HCT116 (cell line): Measurements from ENCODE around the gene ARHGDIG.

Source experiments
- CEBPB ChIP-seq: IDR thresholded peaks from 2 replicates; pipeline ENCODE4 v1.6.1; 2012; ENCODE audit warnings: low read depth
- EGR1 ChIP-seq: IDR thresholded peaks from 2 replicates; pipeline ENCODE4 v1.6.1; 2012; ENCODE audit warnings: low read depth
- EZH2 ChIP-seq: fragments of 200-600 bp; sonication (generic); IDR thresholded peaks from 2 replicates; pipeline ENCODE4 v1.6.1; 2017; ENCODE audit warnings: antibody characterized with exemption, mixed run types
- EZH2phosphoT487 ChIP-seq: fragments of 200-600 bp; IDR thresholded peaks from 2 replicates; pipeline ENCODE4 v1.6.1; 2018; ENCODE audit warnings: antibody characterized with exemption, borderline replicate concordance
- JUND ChIP-seq: IDR thresholded peaks from 2 replicates; pipeline ENCODE4 v1.6.1; 2012
- POLR2A ChIP-seq: IDR thresholded peaks from 2 replicates; pipeline ENCODE4 v1.7.0; 2011; ENCODE audit warnings: borderline replicate concordance; ENCODE audit not compliant: insufficient read depth, insufficient read length; ENCODE audit errors: extremely low read depth
- POLR2AphosphoS5 ChIP-seq: IDR thresholded peaks from 2 replicates; pipeline ENCODE4 v1.6.1; 2011; ENCODE audit warnings: mild to moderate bottlenecking, low read depth, low read length, moderate library complexity
- RAD21 ChIP-seq: IDR thresholded peaks from 2 replicates; pipeline ENCODE4 v1.6.1; 2012; ENCODE audit warnings: low read depth, mild to moderate bottlenecking
- SP1 ChIP-seq: IDR thresholded peaks from 2 replicates; pipeline ENCODE4 v1.6.1; 2012; ENCODE audit warnings: low read depth
- YY1 ChIP-seq: IDR thresholded peaks from 2 replicates; pipeline ENCODE4 v1.6.1; 2011; ENCODE audit warnings: low read length, low read depth, moderate library complexity, mild to moderate bottlenecking; ENCODE audit not compliant: insufficient replicate concordance; ENCODE audit errors: extremely low read depth
- TF ChIP-seq, protein P1 (sequence below), 3 experiments: fragments of 200-600 bp in 1 of 3; sonication (generic) in 1 of 3; IDR thresholded peaks in 2 of 3; conservative IDR thresholded peaks in 1 of 3; 2 replicates each; pipeline ENCODE4 v1.5.1; 2012 to 2017; ENCODE audit warnings: low read depth in 2 of 3, low read length in 2 of 3, antibody characterized with exemption in 1 of 3, borderline replicate concordance in 1 of 3, control low read depth in 1 of 3, mild to moderate bottlenecking in 1 of 3, mixed read lengths in 1 of 3, mixed run types in 1 of 3, moderate library complexity in 1 of 3; ENCODE audit not compliant: insufficient read depth in 1 of 3
- TF ChIP-seq, protein P2 (sequence below): IDR thresholded peaks from 2 replicates; pipeline ENCODE4 v1.6.1; 2012; ENCODE audit warnings: low read depth

DNA sequence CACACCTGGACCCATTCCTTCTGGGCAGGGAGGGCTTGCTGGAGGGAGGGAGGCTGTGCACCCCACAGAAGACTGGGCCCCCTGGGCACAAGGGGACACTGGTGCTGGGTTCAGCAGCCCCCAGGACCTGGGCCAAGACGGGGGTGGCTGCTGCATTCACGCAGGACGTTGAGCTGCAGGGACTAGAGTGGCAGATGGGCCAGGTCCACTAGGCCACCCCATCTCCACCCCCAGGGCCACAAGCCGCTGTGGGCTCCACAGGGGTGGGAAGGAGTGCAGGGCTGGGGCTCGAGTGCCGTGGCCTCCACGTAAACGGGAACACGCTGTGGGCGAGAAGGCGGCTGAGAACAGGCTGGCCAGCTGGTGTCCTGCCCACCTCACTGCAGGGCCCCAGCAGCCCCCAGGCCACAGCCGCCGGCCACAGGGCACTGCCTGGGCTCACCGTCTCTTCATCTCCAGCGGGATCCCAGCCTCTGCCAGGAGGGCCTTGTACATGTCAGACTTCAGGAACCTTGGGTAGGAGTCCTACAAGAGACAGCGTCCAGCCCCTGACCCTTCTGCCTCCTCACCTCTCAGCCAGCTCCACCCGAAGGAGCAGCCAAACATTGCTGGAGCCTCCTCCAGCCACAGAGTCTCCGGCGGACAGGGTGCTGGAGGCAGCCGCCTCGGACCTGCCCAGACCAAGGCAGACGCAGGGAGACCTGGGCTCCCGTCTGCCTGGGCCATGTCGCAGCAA, 11.2 kb upstream of the ARHGDIG start:
- TF ChIP-seq, protein P1, sequence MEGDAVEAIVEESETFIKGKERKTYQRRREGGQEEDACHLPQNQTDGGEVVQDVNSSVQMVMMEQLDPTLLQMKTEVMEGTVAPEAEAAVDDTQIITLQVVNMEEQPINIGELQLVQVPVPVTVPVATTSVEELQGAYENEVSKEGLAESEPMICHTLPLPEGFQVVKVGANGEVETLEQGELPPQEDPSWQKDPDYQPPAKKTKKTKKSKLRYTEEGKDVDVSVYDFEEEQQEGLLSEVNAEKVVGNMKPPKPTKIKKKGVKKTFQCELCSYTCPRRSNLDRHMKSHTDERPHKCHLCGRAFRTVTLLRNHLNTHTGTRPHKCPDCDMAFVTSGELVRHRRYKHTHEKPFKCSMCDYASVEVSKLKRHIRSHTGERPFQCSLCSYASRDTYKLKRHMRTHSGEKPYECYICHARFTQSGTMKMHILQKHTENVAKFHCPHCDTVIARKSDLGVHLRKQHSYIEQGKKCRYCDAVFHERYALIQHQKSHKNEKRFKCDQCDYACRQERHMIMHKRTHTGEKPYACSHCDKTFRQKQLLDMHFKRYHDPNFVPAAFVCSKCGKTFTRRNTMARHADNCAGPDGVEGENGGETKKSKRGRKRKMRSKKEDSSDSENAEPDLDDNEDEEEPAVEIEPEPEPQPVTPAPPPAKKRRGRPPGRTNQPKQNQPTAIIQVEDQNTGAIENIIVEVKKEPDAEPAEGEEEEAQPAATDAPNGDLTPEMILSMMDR (IDR thresholded peaks at IDR 0.05 in 2 of 3, conservative IDR thresholded peaks at IDR 0.05 in 1 of 3; ENCODE audit: borderline replicate concordance in 1 of 3, insufficient read depth in 1 of 3, low read depth in 2 of 3, low read length in 2 of 3) = no peak
- no peak for TF ChIP-seq POLR2A
- no peak for TF ChIP-seq SP1
- TF ChIP-seq EZH2phosphoT487 = no peak
- TF ChIP-seq EGR1 = no peak
- TF ChIP-seq, protein P2, sequence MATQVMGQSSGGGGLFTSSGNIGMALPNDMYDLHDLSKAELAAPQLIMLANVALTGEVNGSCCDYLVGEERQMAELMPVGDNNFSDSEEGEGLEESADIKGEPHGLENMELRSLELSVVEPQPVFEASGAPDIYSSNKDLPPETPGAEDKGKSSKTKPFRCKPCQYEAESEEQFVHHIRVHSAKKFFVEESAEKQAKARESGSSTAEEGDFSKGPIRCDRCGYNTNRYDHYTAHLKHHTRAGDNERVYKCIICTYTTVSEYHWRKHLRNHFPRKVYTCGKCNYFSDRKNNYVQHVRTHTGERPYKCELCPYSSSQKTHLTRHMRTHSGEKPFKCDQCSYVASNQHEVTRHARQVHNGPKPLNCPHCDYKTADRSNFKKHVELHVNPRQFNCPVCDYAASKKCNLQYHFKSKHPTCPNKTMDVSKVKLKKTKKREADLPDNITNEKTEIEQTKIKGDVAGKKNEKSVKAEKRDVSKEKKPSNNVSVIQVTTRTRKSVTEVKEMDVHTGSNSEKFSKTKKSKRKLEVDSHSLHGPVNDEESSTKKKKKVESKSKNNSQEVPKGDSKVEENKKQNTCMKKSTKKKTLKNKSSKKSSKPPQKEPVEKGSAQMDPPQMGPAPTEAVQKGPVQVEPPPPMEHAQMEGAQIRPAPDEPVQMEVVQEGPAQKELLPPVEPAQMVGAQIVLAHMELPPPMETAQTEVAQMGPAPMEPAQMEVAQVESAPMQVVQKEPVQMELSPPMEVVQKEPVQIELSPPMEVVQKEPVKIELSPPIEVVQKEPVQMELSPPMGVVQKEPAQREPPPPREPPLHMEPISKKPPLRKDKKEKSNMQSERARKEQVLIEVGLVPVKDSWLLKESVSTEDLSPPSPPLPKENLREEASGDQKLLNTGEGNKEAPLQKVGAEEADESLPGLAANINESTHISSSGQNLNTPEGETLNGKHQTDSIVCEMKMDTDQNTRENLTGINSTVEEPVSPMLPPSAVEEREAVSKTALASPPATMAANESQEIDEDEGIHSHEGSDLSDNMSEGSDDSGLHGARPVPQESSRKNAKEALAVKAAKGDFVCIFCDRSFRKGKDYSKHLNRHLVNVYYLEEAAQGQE = no peak
- no peak for TF ChIP-seq JUND
- no peak for TF ChIP-seq POLR2AphosphoS5
- TF ChIP-seq RAD21 = no peak
- TF ChIP-seq CEBPB = no peak
- TF ChIP-seq YY1 = no peak
- no peak for TF ChIP-seq EZH2
